ENCODE results near the gene JPH2.
"Not testable (repeated sequence)": the region's sequence is repeated elsewhere in the genome, so short reads cannot be mapped to it uniquely, and the experiment has no call there.

Gene JPH2

GRCh38 chr20:44159125-44159524 lies 27.9 kb downstream of the JPH2 start:
- DNase-seq (ENCODE audit: low read depth) = no peak

- DNase-seq (ENCODE audit: low read depth) = no peak
These were observed 29.9 kb downstream of the JPH2 start for GRCh38 chr20:44157061-44157460.

DNA sequence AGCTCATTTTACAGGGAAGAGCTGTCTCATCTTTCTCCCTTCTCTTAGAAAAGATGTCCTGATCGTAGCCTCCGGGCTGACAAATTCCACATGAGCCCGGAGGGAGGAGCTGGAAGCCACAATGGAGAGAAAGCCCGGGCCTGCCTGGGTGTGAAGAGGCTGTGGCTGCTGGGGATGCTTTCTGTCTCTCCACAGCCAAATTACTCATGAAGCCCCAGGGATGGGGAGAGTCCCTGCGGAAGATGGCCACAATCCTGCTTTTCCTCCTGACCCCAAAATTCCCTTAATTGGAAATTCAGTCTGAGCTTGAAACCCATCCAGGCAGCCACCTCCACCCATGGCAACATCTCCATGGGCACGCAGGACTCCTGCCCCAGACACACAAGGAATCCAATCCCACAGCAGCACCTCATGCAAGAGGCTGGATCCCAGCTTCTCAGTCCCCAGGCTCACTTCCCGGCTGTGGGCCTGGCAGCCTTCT lies 32.4 kb downstream of the JPH2 start:
- no peak for DNase-seq (ENCODE audit: low read depth)

- no peak for DNase-seq (ENCODE audit: low read depth)
These were observed 33.3 kb downstream of the JPH2 start for GRCh38 chr20:44153636-44154043.

DNA sequence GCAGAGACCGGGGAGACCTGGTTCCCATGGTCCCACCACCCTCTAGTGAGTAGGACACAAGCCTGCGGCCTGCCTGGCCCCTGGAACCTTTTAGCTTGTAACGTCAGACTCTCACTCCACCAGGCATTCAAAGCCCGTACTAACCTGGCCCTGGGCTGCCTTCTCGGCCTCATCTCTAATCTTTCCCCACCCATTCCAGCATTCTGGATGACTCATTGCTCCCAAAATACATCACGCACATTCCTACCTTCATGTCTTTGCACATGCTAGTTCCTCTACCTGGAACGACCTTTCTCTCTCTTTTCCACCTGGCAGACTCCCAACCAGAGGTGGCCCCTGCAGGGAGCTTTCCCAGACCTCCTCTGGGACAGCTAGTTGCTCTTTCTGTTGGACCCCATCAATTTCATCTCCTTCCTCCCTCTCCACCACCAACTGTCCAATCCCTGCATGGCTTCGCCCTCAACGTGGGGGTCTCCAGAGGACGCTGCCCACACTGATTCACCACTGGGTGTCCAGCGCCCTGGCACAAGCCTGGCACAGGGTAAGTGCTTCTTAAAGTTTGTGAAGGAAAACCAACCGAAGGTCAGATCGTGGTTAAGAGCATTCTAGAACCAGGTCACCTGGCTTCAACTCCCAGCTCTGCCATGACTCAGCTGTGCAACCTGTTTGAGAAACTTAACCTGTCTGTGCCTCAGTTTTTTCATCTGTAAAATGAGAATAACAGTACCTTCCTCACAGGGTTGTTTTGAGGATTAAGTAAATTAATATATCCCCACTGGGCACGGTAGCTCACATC lies 35.2 kb downstream of the JPH2 start:
- DNase-seq (ENCODE audit: low read depth) = no peak

- no peak for DNase-seq (ENCODE audit: low read depth)
These were observed 40.7 kb downstream of the JPH2 start for GRCh38 chr20:44146272-44146671.

- DNase-seq (ENCODE audit: low read depth) = no peak
These were observed 41.7 kb downstream of the JPH2 start for GRCh38 chr20:44145131-44145775.

GRCh38 chr20:44143936-44144335 lies 43.1 kb downstream of the JPH2 start:
- DNase-seq (ENCODE audit: low read depth) = no peak

- no peak for DNase-seq (ENCODE audit: low read depth)
These were observed 44.6 kb downstream of the JPH2 start for GRCh38 chr20:44142413-44142812.

- DNase-seq (ENCODE audit: low read depth) = no peak
These were observed 45.1 kb downstream of the JPH2 start for GRCh38 chr20:44141873-44142272.

GRCh38 chr20:44138867-44139266 lies 48.1 kb downstream of the JPH2 start:
- DNase-seq (ENCODE audit: low read depth) = no peak

GRCh38 chr20:44137266-44137801 lies 49.7 kb downstream of the JPH2 start:
- no peak for DNase-seq (ENCODE audit: low read depth)

- DNase-seq (ENCODE audit: low read depth) = no peak
These were observed 50.3 kb downstream of the JPH2 start for GRCh38 chr20:44136579-44137265.

GRCh38 chr20:44135417-44136204 lies 51.4 kb downstream of the JPH2 start:
- no peak for DNase-seq (ENCODE audit: low read depth)

- no peak for DNase-seq (ENCODE audit: low read depth)
These were observed 52.0 kb downstream of the JPH2 start for GRCh38 chr20:44135012-44135412.

- no peak for DNase-seq (ENCODE audit: low read depth)
These were observed 53.6 kb downstream of the JPH2 start for GRCh38 chr20:44133424-44133823.

DNA sequence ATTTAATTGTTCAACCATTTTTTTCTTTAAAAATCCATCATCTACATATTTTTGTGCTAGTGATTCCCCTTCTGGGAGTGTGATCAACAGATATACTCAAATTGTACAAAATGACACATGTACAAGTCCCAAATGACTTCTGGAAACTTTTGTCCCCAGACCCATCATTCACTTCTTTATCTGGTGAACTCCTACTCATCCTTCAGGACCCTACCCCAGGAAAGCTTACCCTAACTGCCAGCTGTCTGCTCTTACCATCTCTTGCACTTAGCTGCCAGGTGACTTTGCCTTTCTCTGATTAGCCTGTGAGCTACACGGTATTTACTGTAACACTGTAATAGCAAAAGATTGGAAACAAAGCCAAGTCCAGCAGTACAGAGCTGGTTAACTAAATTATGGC lies 55.3 kb downstream of the JPH2 start:
- DNase-seq (ENCODE audit: low read depth) = no peak

DNA sequence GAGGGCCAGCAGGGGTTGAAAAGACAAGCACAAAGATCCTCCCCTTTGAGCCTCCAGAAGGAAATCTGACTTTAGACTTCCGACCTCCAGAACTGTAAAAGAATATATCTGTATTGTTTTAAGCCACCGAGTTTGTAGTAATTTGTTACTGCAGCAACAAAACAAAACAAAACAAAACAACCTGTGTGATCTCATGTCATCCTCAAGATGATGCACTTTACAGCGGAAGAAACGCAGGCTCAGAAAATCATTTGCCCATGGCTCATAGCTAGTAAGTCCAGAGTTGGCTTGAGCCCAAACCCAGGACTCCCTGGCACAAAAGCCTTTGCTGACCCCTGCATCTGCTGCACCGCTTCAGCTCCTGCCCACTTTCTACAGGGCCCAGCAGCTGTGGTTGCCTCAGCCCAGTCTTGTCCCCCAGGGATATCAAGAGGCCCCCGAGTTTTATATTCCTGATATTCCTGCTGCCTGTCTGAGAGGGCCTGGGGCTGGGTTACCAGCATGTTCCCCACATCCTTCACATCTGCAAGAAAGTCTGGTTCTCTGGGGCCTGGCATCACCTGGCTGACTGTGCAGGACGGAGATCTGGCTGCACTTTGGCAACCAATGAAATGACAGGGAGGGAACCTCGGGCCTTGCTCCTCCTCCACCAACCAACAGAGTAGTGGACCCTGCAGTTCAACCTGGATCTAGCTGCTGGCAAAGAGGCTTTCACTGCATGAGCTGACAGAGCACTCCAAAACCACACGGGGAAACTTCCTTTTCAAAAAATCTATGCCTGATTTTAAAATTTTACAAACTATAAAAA lies 56.9 kb downstream of the JPH2 start:
- no peak for DNase-seq (ENCODE audit: low read depth)

GRCh38 chr20:44129300-44129699 lies 57.7 kb downstream of the JPH2 start:
- not testable (repeated sequence) for DNase-seq (ENCODE audit: low read depth)

- no peak for DNase-seq (ENCODE audit: low read depth)
These were observed 60.5 kb downstream of the JPH2 start for GRCh38 chr20:44126445-44126844.
